ENCODE measurements around the gene IBA57. TPM values are rescaled to one million over a fixed set of nuclear protein-coding genes. Genes with fewer than 3 reads are reported as not detected.

IBA57 gene
- total RNA-seq, 1 experiment from 2014 or later: 0.60 TPM

DNA sequence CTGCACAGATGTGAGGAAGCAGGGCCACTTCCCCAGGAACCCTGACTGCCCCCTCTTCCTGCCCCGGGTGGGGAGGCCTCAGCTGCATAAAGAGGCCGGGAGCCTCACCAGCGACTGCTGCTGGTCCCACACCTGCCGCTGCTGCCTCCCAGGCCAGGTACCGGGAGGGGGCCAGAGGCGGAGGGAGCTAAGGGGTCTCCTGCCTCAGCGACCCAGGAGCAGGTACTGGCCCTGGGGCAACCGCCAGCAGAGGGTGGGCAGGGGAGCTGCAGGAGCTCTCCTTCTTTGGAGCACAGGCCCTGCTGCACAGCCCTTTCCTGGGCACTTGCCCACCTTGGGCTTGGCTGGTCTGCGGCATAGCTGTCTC is 9.1 kb upstream of the IBA57 start:
- no peak for DNase-seq (ENCODE audit: low read depth)

DNA sequence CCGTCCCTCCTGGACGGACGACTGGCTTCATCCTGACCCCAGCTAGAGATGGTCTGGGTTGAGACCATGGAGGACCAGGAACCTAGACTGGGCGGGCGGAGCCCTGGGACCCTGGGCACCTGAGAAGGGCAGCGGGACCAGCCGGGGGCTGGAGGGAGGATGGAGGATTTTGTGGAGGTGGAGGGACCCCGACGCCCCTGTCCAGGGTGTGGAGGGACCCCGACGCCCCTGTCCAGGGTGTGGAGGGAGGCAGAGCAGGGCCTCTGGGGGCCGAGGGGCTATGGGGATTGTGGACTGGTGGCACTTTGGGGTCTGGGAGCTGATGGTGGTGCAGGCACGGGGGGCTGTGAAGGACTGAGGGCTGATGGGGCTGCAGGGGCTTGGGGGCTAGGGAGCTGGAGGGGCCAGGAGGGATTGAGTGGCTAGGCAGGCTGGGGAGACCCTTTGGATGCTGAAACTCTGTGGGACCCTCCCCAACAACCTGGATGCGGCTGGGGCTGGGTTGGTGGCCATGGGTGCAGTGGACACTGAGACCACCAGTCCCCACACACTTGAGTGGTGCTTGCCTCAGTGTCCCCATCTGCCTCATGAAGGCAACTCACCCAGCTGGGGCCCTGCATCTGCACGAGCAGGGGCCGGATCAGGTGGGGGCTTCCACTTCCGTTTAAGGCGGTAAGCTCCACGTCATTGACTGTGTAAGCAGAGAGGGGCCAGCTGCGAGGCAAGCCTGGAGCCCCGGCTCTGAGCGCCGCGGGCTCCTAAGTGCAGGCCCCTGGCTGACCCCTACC is 8.5 kb upstream of the IBA57 start:
- DNase-seq (ENCODE audit: low read depth): no peak

DNA sequence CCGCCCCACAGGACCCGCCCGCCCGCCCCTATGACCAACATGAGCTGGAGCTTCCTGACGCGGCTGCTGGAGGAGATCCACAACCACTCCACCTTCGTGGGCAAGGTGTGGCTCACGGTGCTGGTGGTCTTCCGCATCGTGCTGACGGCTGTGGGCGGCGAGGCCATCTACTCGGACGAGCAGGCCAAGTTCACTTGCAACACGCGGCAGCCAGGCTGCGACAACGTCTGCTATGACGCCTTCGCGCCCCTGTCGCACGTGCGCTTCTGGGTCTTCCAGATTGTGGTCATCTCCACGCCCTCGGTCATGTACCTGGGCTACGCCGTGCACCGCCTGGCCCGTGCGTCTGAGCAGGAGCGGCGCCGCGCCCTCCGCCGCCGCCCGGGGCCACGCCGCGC is 7.9 kb upstream of the IBA57 start:
- DNase-seq (ENCODE audit: low read depth): no peak

DNA sequence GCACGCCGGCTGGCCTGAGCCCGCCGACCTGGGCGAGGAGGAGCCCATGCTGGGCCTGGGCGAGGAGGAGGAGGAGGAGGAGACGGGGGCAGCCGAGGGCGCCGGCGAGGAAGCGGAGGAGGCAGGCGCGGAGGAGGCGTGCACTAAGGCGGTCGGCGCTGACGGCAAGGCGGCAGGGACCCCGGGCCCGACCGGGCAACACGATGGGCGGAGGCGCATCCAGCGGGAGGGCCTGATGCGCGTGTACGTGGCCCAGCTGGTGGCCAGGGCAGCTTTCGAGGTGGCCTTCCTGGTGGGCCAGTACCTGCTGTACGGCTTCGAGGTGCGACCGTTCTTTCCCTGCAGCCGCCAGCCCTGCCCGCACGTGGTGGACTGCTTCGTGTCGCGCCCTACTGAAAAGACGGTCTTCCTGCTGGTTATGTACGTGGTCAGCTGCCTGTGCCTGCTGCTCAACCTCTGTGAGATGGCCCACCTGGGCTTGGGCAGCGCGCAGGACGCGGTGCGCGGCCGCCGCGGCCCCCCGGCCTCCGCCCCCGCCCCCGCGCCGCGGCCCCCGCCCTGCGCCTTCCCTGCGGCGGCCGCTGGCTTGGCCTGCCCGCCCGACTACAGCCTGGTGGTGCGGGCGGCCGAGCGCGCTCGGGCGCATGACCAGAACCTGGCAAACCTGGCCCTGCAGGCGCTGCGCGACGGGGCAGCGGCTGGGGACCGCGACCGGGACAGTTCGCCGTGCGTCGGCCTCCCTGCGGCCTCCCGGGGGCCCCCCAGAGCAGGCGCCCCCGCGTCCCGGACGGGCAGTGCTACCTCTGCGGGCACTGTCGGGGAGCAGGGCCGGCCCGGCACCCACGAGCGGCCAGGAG is 7.2 kb upstream of the IBA57 start:
- DNase-seq (ENCODE audit: low read depth): no peak

DNA sequence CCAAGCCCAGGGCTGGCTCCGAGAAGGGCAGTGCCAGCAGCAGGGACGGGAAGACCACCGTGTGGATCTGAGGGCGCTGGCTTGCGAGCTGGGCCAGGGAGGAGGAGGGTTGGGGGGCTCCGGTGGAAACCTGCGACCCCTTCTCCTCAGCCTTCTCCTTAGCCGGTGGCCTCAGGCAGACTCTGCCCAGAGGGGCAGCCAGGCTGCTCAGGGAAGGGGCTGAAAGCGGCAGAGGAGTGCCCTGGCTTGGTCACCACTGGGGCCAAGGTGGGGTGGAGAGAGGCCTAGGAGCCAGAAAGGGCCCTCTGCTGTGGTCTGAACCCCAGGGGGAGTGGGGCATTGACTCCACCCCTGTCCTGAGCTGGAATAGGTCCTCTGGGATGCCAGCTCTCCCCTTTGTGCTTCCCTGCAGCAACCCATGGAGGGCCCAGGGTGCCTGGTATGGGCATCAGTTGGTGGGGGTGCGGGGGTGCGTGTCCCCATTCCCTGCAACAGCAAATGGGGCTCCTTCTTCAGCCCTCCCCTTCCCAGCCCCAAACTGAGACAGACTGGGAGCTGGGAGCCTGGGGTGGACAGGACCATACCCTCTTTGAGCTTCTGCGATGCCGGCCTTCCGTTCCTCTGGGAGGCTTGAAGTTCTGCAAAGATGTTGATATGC is 6.5 kb upstream of the IBA57 start:
- DNase-seq (ENCODE audit: low read depth): no peak

DNA sequence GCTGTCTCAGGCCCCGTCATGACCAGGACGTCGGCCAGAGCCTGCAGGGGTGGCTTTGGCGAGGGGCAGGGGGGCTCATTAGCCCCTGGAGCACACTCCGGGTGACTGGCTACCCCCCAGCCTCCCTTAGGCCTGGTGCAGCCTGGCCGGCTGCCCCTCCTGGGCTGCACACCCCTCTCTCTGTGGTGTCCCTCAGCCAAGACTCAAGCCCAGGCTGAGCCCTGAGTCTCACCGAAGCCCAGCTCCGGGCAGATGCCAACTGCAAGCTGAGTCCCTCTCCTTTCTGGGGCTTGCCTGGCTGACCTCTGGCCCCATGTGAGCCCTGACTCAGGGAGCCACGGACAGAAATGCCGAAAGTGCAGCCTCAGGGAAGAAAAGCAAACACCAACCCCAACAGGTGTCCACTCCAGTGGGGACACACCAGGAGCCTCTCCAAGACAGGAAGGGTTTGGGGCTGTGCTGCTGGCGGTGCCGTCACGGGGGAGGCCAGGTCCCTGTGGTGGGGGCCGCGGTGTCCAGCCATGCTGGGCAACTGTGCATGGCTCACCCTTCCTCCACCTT is 5.3 kb upstream of the IBA57 start:
- no peak for DNase-seq (ENCODE audit: low read depth)

DNA sequence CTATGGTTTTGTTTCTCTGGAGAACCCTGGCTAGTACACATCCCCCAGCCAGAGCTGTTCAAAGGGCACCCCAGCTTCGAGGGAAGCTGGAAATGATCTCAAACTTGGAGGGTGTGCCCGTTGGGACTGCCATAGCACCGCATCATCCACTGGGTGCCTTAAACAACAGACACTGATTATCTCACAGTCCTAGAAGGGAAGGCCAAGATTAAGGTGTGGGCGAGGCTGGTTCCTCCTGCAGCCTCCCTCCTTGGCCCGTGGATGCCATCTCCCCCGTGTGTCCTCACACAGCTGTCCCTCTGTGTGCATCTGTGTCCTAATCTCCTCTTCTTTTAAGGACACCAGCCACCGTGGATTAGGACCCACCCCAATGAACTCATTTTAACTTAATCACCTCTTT is 4.2 kb upstream of the IBA57 start:
- DNase-seq (ENCODE audit: low read depth): no peak

DNA sequence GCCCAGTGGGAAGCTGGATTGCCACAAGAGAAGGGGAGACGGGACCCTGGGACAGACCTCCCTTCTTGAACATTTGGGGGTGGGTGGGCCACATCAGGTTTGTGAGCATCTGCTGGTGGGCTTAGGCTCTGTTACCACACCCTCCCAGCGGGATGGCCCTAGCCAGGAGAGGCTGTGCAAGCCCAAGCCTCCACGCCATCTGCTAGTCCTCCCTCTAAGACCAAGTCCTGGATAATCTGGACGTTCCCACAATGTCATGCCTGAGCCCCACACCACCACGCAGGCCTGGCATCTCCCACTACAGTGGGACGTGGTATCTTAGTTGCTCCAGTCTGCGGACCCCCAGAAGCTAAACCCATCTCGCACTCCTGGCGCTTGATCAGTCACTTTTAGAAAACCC is 3.7 kb upstream of the IBA57 start:
- no peak for DNase-seq (ENCODE audit: low read depth)

DNA sequence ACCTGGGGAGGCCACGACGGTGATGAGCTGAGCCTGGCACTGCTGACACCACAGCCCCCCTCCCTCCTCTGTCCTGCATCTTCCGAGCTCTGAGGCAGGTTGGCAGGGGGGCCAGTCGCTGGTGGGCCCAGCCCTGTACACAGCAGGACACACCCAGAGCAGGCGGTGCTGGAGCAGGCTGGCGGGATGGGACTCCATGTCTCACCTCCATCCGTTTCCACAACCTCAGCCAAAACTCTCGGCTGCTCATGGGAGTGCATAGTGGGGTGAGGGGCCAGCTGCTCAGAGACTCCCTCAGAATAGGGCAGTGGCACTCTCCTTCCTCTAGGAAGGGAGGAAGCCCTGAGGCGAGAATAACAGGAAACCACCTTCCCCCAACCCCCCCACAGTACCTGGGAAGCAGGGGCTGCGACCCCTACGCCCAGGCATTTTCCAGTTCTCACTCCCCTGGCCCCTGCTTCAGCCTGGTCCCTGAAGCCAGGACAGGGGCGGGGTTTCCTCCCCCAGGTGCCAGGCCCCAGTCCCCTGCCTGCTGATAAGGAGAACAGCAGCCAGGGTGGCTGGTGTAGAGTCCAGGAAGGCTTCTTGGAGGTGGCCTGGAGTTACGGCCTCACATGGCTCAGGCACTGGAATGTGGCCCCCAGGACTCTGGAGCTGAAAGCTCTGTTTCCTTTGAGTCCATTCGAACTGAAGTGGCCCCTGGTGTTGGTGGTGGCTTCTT is 3.2 kb upstream of the IBA57 start:
- no peak for DNase-seq (ENCODE audit: low read depth)

DNA sequence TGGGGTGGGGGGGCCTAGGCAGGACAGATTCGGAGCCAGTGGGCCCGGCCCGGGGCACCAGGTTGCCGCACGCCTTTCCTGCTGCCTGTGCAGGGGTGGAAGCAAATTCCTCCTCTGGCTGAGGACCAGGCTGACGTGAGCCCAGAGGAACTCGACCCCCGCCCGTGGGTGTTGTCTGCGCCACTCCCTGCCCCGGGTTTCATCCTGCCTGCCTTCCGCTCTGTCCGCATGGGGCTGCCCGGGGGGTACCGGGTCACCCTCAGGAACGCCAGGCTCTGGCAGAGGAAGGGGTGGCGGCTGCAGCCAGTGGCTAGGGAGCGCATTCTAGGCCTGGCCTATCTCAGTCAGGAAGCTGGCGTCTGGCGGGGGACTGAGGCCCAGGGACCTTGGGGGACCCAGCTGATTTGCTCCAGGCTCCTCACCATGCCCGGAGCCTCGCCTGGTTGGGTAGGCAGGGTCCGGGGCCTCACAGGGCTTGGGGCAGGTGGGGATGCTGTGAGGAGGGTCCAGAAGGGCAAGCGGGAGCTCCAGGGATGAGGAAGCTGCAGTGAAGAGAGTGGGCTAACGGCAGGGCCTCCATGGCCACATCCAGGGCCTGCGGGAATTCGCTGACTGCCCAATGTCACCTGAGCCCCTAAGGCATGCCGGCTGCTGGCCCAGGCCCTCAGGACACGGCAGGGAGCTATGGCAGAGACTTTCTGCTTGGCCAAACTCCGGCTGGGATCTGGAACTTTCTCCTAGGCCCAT is 2.4 kb upstream of the IBA57 start:
- DNase-seq (ENCODE audit: low read depth): no peak

DNA sequence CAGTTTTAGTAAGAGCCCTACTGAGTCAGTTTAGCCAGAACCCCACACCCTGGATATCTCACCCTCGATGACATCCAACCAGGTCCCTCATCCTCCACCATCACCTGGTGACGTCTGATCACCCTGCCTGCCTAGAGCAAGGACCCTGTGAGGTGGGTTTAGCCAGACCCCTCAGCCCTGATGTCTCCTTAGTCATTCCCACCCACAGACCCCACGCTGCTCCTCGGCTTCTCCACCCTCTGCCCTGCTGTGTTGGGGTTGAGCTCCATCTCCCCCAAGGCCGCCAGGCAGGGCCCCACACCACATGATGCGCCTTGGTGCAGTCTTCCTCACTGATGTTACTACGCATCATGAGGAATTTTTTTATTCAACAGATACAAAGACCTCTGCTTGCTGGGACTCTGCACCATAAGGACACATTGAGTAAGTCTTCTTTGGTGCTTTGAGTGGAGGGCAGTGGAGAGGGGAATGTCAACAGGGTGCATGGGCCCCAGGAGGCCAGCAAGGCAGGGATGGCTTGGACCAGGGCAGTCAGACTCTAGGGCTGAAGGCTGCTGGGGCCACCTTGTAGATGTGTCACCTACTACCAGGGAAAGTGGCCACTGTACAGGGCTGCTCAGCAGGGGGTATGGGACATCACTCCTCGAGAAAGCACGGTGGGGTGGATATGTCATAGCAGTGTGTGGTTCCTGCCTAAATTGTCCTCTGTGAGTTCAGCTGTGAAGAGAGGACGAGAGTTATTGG is 1.7 kb upstream of the IBA57 start:
- no peak for DNase-seq (ENCODE audit: low read depth)

DNA sequence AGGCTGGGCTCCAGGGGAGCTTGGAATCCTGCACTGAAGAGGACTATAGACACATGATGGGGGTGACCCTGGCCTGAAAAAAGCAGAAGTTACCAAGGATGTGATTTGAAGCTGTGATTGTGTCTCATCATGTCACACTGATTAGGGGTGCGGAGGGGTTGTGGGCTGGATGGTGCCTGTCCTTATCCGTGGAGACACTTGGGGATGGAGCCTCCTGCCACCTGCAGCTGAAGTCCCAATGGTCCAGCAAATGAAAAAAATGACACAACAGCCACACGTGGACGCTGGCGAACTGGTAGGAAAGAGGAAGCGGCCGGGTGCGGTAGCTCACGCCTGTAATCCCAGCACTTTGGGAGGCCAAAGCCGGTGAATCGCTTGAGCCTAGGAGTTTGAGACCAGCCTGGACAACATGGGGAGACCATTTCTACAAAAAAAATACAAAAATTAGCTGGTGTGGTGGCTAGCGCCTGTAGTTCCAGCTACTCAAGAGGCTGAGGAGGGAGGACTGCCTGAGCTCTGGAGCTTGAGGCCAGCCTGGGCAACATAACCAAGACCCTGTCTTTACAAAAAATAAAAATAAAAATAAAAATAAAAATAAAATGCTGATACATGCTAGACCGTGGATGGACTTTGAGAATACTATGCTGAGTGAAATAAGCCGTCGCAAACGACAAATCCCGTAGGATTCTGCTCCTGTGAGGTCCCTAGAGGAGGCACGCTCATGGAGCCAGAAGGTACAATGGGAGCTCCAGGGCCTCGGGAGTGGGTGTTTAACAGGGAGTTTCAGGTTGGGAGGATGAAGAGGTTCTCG is 838 bp upstream of the IBA57 start:
- no peak for DNase-seq (ENCODE audit: low read depth)

DNA sequence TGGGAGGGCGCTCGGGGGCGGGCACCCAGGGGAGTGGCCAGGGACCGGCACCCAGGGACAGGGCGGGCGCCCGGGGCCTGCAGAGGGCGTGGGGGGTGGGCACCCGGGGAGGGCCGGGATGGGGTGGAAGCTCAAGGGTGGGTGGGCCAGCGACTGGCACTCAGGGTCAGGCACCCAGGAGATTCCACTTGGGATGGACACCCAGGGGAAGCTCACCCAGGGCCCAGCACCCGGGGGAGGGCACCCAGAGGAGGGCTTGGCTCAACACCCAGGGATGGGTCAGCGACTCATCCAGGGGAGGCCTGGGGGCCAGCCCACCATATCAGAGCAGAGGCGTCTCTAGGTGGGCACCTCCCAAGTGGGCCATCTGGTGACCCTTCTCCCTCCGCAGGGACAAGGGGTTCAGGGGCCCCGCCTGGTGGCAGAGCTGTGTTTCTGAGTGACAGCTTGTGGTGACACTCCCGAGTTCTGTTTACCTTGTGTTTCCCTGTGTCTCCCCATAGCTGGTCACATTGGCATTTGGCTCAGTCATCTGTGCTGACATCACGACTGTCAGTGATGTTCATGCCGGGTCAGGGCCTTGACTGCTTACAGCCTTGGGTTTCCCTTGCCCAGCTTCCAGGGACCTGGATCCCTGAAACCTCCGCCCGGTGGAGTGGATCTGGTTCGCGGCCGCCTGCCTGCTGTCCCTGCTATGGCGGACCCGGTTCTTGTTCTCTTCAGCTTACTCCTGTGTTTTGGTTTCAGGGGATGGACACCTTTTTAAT is 749 bp downstream of the IBA57 start:
- peak; percentile 75 for DNase-seq (ENCODE audit: low read depth)

DNA sequence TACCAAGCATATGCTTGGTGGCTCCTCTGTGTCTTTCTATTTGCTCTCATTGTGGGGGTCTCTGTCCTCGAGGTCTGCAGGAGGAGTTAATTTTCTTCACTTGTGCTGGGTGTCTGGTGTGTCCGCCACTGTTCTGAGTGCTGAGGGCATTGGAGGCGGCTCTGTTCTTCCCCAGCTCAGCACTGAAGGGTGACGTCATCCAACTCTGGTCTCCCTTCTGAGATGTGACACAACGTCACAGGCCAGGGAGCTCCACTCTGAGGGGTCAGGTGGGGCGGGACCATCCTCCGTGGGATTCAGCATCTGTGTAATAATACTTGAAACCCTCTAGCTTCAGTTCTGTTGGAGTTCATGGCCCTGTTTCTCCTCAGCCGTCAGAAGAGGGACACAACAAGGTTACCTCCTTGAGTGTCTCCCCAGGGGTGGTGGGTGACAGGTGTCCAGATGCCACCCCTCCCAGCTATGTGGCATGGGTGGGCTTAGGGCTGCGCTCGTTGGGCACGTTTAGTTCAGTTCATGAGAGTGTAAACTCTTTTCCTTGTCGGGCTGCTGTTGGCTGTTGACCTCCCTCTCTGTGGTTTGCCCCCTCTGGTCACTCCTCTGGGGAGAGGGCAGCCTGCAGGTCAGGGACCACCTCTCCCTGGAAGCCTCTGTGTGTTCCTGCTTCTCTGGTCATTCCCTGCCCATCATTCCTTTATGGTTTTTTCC is 3.1 kb downstream of the IBA57 start:
- no peak for DNase-seq (ENCODE audit: low read depth)

DNA sequence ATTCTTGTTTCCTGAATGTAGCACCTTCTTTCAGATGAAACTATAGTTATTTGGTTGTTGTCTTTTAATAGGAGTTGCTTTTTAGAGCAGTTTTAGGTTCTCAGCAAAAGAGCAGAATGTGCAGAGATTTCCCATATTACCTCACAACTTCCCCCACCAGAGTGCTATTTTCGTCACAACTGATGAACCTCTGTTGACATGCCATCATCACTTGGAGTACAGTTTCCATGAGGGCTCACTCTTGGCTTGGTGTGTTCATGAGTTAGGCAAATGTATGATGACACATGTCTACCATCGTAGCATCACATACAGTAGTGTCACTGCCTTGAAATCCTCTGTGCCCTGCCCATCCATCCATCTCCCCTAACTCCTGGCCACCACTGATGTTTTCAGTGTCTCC is 3.7 kb downstream of the IBA57 start:
- no peak for DNase-seq (ENCODE audit: low read depth)

DNA sequence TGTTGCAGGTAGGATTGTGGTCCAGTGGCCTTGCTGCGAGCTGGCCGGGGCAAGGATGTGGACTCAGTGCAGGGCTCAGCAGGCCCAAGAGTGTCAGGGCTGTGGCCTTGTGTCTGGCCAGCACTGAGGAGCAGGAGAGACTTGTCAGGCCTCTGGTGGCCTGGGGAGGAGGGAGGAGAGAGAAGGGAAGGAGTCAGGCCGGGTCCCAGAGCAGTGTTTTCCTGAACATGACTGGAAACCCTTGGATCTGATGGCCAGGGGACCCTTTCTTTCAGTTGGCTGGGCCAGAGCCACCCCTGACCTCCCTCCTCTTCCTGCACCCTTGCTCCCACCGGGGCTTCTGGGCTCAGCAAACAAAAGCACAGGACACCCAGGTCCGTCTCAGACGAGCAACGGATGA is 5.1 kb downstream of the IBA57 start:
- no peak for DNase-seq (ENCODE audit: low read depth)

DNA sequence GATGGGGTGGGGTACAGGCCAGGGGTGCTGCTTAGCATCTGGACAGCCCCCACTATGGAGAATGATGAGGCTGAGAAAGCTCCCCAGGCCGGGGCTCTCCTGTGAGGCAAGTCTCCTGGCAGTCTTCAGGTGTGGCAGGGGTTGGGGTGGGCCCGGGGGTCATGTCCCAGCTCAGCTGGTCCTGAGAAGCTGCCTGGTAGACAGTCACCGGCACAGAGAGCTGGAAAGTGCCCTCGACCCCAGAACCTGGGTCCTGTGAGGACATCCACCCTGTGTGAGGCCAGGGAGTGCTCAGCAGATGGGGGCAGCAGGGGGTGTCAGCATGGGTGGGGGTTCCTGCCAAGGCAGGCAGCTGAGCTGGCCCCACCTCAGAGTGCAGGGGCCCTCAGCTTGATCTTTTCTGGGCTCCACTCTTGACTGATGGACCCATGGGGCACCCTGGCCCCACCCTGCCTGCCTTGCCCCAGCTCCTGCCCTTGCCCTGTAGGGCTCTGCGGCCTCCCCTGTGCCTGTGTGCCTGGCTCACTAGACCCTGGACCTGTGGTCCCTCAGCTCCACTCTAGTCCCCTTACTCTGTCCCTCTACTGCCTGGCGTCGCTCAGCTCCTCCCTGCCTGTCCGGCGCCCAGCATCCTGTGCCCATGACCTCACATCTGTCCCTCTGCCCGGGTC is 5.8 kb downstream of the IBA57 start:
- no peak for DNase-seq (ENCODE audit: low read depth)
